ENCODE measurements around the gene PTK6. TPM values are rescaled to one million over a fixed set of nuclear protein-coding genes. Genes with fewer than 3 reads are reported as not detected.

Gene PTK6
- total and polyA plus RNA-seq, 2 of the 13 experiments (the other 11 are each of a cell fraction or from before 2014, with no cell fraction given) = 0.08 TPM; not detected in 1

GRCh38 chr20:63577317-63577894 is 40.2 kb upstream of the PTK6 start (continued):
- TF ChIP-seq ZMYM4 (CRISPR knock-in tag; IDR thresholded peaks at IDR 0.05) = peak; percentile 26; the same call in 1 of the 2 replicates
- TF ChIP-seq MIER2 (CRISPR knock-in tag; IDR thresholded peaks at IDR 0.05) = no peak
- TF ChIP-seq CC2D1A (CRISPR knock-in tag; IDR thresholded peaks at IDR 0.05) = no peak
- TF ChIP-seq BCL3 (CRISPR knock-in tag; IDR thresholded peaks at IDR 0.05) = no peak
- no peak for TF ChIP-seq RFX1 (IDR thresholded peaks at IDR 0.05)
- TF ChIP-seq IKZF4 (CRISPR knock-in tag; IDR thresholded peaks at IDR 0.05; ENCODE audit: borderline replicate concordance, low read depth, not compliant biosample characterization) = no peak
- TF ChIP-seq, protein P1, sequence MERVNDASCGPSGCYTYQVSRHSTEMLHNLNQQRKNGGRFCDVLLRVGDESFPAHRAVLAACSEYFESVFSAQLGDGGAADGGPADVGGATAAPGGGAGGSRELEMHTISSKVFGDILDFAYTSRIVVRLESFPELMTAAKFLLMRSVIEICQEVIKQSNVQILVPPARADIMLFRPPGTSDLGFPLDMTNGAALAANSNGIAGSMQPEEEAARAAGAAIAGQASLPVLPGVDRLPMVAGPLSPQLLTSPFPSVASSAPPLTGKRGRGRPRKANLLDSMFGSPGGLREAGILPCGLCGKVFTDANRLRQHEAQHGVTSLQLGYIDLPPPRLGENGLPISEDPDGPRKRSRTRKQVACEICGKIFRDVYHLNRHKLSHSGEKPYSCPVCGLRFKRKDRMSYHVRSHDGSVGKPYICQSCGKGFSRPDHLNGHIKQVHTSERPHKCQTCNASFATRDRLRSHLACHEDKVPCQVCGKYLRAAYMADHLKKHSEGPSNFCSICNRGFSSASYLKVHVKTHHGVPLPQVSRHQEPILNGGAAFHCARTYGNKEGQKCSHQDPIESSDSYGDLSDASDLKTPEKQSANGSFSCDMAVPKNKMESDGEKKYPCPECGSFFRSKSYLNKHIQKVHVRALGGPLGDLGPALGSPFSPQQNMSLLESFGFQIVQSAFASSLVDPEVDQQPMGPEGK (CRISPR knock-in tag; IDR thresholded peaks at IDR 0.05) = peak; percentile 20; the same call in 1 of the 2 replicates
- TF ChIP-seq KAT2B (IDR thresholded peaks at IDR 0.05; ENCODE audit: borderline replicate concordance, low read depth, low read length) = no peak
- TF ChIP-seq ZNF143 (CRISPR knock-in tag; IDR thresholded peaks at IDR 0.05) = 0 out of 2 replicates have a peak, but pooled peaks have one; percentile 19
- TF ChIP-seq ZNF18 (CRISPR knock-in tag; IDR thresholded peaks at IDR 0.05; ENCODE audit: insufficient replicate concordance) = no peak
- TF ChIP-seq ZNF337 (CRISPR knock-in tag; IDR thresholded peaks at IDR 0.05; ENCODE audit: borderline replicate concordance, low read depth) = no peak
- no peak for TF ChIP-seq ZNF224 (CRISPR knock-in tag; IDR thresholded peaks at IDR 0.05)
- peak; percentile 98 for TF ChIP-seq MLXIP (CRISPR knock-in tag; IDR thresholded peaks at IDR 0.05; ENCODE audit: borderline replicate concordance)
- TF ChIP-seq NKX3-1 (CRISPR knock-in tag; IDR thresholded peaks at IDR 0.05) = peak; percentile 48; the same call in 1 of the 2 replicates
- peak; percentile 68; the same call in 1 of the 2 replicates for TF ChIP-seq ZNF614 (CRISPR knock-in tag; IDR thresholded peaks at IDR 0.05; ENCODE audit: borderline replicate concordance)
- TF ChIP-seq ZBTB14 (CRISPR knock-in tag; IDR thresholded peaks at IDR 0.05) = no peak
- peak; percentile 53 for TF ChIP-seq ZFY (CRISPR knock-in tag; IDR thresholded peaks at IDR 0.05)
- TF ChIP-seq ZC3H4 (CRISPR knock-in tag; IDR thresholded peaks at IDR 0.05; ENCODE audit: borderline replicate concordance) = no peak
- no peak for TF ChIP-seq ZNF746 (CRISPR knock-in tag; IDR thresholded peaks at IDR 0.05)
- TF ChIP-seq TRIM22 (IDR thresholded peaks at IDR 0.05) = no peak

All from HepG2 (cell line).